Astrocyte of the cerebellum (primary cell): Measurements from ENCODE around the gene CEL.

ENCODE experiments used
- DNase-seq: peaks from one replicate; pipeline ENCODE4 v3.0.0-alpha.2; 2011; ENCODE audit warnings: low read depth
- H3K4me3 ChIP-seq: 2 replicates; pipeline ENCODE4 v1.5.1; 2011; ENCODE audit warnings: mild to moderate bottlenecking, low read depth, low read length, moderate library complexity
- in situ Hi-C: cut with HindIII; loops from 2 replicates; pipeline ENCODE4 v1.10.0; 2017; ENCODE audit warnings: low sequenced_read_pairs
- TF ChIP-seq, protein P1 (sequence below): IDR thresholded peaks from 2 replicates; pipeline ENCODE4 v1.5.1; 2012; ENCODE audit warnings: low read length, low read depth, moderate library complexity, mild to moderate bottlenecking; ENCODE audit errors: missing control alignments

Gene CEL

DNA sequence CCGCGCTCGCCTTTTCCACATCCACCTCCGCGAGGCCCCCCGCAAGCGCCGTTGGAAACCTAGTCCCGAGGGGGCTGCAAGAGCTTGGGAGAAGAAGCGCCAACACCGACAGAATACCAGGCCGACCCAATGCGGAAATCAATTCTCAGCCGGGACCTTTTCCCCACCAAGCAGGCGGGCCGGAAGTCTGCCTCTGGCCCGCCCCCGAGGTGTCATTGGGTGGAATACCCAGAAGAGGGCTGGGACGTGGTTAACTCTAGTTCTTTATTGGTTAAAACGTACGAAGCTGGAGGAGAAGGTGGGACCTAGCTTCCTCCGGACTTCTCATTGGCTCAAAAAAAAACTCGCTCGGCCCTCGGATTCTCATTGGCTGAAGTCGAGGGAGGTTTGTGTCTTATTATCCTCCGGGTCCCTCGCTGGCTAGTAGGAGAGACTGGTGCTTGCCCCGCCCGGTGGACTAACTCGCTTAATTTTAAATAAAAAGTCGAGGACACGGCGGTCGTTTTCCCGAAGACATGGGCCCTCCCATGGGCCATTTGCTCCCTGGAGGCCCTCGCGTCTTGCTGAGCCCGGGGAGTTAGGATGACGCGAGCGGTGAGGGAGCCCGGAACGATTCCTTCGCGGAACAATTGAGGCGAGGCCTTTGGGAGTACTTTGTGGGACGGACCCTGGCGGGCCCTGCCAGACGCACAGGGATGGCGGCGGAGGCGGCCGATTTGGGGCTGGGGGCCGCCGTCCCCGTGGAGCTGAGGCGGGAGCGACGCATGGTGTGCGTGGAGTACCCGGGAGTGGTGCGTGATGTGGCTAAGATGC, 31.3 kb upstream of the CEL start, which contains the start of gene GTF3C5:
Gene GTF3C5 (plus strand): TSS at position 681 of the 813 bp plus-strand sequence. CDS start 15 bp downstream, at position 696.
- H3K4me3 ChIP-seq, result peak within 1 kb of the TSS; percentile 55
- in situ Hi-C loops, result no loop called here
- peak; percentile 98 for DNase-seq
- TF ChIP-seq, protein P1, sequence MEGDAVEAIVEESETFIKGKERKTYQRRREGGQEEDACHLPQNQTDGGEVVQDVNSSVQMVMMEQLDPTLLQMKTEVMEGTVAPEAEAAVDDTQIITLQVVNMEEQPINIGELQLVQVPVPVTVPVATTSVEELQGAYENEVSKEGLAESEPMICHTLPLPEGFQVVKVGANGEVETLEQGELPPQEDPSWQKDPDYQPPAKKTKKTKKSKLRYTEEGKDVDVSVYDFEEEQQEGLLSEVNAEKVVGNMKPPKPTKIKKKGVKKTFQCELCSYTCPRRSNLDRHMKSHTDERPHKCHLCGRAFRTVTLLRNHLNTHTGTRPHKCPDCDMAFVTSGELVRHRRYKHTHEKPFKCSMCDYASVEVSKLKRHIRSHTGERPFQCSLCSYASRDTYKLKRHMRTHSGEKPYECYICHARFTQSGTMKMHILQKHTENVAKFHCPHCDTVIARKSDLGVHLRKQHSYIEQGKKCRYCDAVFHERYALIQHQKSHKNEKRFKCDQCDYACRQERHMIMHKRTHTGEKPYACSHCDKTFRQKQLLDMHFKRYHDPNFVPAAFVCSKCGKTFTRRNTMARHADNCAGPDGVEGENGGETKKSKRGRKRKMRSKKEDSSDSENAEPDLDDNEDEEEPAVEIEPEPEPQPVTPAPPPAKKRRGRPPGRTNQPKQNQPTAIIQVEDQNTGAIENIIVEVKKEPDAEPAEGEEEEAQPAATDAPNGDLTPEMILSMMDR, result no peak

DNA sequence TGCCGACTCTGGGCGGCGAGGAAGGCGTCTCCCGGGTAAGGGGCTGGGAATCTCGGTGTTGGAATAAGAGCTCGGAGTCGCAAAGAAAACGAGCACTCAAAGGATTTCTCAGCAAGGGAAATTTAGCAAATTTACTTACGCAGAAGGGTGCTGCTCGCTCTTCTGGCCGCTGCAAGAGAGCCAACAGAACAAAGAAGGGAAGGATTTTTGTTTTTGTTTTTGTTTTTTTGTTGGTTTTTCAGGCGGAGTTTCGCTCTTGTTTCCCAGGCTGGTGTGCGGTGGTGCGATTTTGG, 30.7 kb upstream of the CEL start:
- in situ Hi-C loops, result no loop called here
- DNase-seq, result no peak
- TF ChIP-seq, protein P1, result no peak
- H3K4me3 ChIP-seq, result peak overlapping the region; percentile 55

DNA sequence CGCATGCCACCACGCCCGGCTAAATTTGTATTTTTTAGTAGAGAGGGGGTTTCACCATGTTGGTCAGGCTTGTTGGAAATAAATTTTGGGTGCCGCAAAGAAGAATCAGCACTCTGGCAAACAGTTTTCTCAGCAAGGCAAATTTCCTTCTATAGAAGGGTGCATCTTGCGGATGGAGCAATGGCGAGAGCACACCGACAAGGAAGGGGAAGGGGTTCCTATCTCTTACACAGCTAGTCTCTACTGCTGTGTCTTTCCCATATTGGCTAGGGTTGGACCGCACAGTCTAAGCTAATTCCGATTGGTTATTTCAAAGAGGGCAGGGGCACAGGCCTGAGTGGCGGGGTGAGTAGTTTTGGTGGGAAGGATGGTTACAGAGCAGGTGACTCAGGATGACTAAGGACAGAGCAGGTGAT, 30.3 kb upstream of the CEL start:
- no peak for DNase-seq
- TF ChIP-seq, protein P1, result no peak
- H3K4me3 ChIP-seq, result peak overlapping the region; percentile 55
- in situ Hi-C loops, result no loop called here

DNA sequence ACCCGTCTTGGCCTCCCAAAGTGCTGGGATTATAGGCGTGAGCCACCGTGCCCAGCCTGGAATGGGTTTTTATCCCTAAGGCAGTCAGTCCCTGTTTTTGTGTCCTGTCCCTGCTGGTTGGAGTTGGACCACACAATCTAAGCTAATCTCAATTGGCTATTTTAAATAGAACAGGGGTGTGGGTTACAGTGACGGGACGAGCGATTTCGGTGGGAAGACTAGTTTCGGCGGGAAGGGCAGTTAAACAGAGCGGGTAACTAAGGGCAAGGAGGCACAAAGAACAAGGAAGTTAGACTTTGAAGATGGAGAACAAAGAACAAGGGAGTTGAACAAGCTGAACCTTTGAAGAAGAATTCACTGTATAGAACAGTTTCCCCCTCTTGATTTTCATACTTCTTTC, 29.6 kb upstream of the CEL start:
- H3K4me3 ChIP-seq, result no peak overlapping the region
- TF ChIP-seq, protein P1, result no peak
- in situ Hi-C loops, result no loop called here
- DNase-seq, result no peak

DNA sequence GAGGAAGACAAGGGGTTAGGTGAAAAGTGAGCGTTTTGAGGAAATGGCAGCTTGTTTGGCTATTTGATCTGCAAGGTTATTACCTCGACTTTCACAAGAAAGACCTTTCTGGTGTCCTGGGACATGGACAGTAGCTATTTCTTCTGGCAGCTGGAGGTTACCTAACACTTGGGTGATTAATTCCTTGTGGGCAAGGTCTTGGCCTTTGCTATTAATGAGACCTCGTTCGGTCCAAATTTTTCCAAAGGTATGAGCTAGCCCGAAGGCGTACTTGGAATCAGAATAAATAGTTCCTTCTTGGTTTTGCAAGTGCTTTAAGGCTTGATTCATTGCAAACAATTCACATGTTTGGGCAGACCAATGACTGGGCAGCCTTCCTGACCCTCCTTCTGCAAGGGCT, 26.1 kb upstream of the CEL start:
- TF ChIP-seq, protein P1, result no peak
- in situ Hi-C loops, result no loop called here
- no peak overlapping the region for H3K4me3 ChIP-seq
- DNase-seq, result no peak

DNA sequence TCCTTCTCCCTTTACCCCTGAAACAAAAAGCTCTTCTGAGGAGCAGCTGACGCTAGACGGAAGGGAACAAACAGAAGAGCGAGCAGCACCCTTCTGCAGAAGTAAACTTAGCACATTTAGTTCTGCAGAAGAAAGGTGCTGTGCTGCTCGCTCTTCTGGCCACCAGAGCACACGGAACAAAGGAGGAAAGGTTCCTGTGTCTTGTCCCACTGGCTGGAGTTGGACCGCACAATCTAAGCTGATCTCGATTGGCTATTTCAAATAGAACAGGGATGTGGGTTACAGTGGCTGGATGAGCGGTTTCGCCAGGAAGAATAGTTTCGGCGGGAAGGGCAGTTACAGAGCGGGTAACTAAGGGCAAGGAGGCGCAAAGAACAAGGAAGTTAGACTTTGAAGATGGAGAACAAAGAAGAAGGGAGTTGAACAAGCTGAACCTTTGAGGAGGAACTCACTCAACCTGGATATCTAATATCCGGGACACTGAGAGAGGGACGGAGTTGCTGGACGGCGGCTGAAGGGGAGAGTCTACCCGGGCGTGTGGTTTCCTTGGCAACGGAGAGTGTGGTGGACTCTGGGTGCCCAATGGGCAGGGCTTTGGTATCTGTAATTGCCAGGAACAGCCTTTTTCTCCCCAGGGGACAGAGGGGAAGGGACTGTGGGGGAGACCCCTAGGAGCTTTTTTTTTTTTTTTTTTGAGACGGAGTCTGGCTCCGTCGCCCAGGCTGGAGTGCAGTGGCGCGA, 23.8 kb upstream of the CEL start:
- in situ Hi-C loops, result no loop called here
- TF ChIP-seq, protein P1, result no peak
- no peak overlapping the region for H3K4me3 ChIP-seq
- DNase-seq, result no peak
